DOHH2 (cell line): Measurements from ENCODE around the gene PACS2.

Experiments
- CTCF ChIP-seq: fragments of 200-600 bp; sonication (generic); IDR thresholded peaks from one replicate; pipeline ENCODE4 v1.5.1; 2014; ENCODE audit warnings: antibody characterized with exemption, mild to moderate bottlenecking, low read depth, low read length; ENCODE audit not compliant: poor library complexity, severe bottlenecking
- EZH2phosphoT487 ChIP-seq: fragments of 200-600 bp; sonication (generic); IDR thresholded peaks from 2 replicates; pipeline ENCODE4 v1.6.1; 2017; ENCODE audit warnings: borderline replicate concordance, mild to moderate bottlenecking, antibody characterized with exemption, low read length, moderate library complexity, mixed read lengths

- no peak for TF ChIP-seq CTCF
- no peak for TF ChIP-seq EZH2phosphoT487
Measured at GRCh38 chr14:105353136-105353535, 38.6 kb downstream of the PACS2 start.
